D721Med (cell line): Measurements from ENCODE around the gene RRM1.

ENCODE experiments used
- DNase-seq: peaks from one replicate; pipeline ENCODE4 v3.0.0; 2011; ENCODE audit warnings: low spot score; ENCODE audit not compliant: insufficient read length
- FAIRE-seq: peaks from 2 replicates; lab custom pipeline; 2011; peaks lifted over from hg19 to GRCh38; lab: Jason Lieb, UNC
- TF ChIP-seq, protein P1 (sequence below): IDR thresholded peaks from 2 replicates; pipeline ENCODE4 v1.5.1; 2012; ENCODE audit warnings: mild to moderate bottlenecking, control low read depth; ENCODE audit not compliant: insufficient read depth; ENCODE audit errors: missing control alignments

RRM1 gene

GRCh38 chr11:4065601-4066377 lies 28.8 kb upstream of the RRM1 start:
- TF ChIP-seq, protein P1, sequence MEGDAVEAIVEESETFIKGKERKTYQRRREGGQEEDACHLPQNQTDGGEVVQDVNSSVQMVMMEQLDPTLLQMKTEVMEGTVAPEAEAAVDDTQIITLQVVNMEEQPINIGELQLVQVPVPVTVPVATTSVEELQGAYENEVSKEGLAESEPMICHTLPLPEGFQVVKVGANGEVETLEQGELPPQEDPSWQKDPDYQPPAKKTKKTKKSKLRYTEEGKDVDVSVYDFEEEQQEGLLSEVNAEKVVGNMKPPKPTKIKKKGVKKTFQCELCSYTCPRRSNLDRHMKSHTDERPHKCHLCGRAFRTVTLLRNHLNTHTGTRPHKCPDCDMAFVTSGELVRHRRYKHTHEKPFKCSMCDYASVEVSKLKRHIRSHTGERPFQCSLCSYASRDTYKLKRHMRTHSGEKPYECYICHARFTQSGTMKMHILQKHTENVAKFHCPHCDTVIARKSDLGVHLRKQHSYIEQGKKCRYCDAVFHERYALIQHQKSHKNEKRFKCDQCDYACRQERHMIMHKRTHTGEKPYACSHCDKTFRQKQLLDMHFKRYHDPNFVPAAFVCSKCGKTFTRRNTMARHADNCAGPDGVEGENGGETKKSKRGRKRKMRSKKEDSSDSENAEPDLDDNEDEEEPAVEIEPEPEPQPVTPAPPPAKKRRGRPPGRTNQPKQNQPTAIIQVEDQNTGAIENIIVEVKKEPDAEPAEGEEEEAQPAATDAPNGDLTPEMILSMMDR = no peak
- no peak for DNase-seq
- FAIRE-seq = no peak

DNA sequence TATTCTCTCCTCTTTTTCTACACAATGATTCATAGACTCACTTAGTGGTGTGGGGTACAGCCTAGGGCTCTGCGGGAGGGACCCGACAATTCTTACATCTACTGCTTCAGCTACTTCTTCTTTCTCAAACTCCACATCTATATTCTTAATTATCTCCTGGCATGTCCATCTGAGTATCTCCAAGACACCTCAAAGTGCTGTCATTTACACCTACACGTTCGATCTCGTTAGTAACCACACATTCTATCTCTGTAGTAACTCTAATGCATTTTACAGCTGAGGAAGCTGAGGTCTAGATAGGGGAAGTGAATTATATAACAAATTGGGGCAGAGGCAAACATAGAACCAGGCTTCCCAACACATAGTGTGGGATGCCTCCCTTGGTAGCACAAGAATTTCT lies 27.7 kb upstream of the RRM1 start:
- DNase-seq (no peak), FAIRE-seq (no peak)
- TF ChIP-seq, protein P1 = no peak

DNA sequence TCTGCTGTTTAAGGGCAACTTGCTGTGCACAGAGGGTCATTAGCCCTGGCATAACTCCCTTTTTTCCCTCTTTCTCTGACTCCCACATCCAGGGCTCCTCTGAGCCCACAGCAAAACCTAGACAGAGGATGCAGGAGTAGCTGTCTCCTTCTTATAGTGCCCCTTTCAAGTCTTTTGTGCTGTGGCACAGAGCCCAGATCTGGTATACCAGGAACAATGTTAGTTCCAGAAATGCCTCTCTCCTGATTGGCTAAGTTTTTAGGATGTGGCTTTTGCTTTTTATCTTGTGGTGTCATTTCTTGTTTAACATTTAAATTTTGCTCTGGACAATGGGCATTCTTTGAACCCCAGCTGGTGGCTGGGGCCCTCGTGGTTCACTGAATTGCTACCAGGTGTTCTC lies 25.6 kb upstream of the RRM1 start:
- DNase-seq = no peak
- TF ChIP-seq, protein P1 = no peak
- FAIRE-seq = no peak

GRCh38 chr11:4071325-4071724 lies 23.3 kb upstream of the RRM1 start:
- DNase-seq = no peak
- FAIRE-seq = no peak
- TF ChIP-seq, protein P1 = no peak

- no peak for FAIRE-seq
- DNase-seq = no peak
- TF ChIP-seq, protein P1 = no peak
Observed at GRCh38 chr11:4071914-4072313, 22.7 kb upstream of the RRM1 start.

GRCh38 chr11:4072668-4073285 lies 21.8 kb upstream of the RRM1 start:
- DNase-seq = peak; percentile 23
- FAIRE-seq = no peak
- TF ChIP-seq, protein P1 = peak; percentile 87

GRCh38 chr11:4074266-4074665 lies 20.3 kb upstream of the RRM1 start:
- TF ChIP-seq, protein P1 = no peak
- FAIRE-seq (no peak), DNase-seq (no peak)
